Stimulated activated naive CD4-positive, alpha-beta T cell (primary cell): ENCODE results near the gene VSTM4.

Experiments used
- DNase-seq, 6 experiments: peaks; one replicate each; lab custom pipeline; 2025; lab: John Stamatoyannopoulos, UW

Gene VSTM4

DNA sequence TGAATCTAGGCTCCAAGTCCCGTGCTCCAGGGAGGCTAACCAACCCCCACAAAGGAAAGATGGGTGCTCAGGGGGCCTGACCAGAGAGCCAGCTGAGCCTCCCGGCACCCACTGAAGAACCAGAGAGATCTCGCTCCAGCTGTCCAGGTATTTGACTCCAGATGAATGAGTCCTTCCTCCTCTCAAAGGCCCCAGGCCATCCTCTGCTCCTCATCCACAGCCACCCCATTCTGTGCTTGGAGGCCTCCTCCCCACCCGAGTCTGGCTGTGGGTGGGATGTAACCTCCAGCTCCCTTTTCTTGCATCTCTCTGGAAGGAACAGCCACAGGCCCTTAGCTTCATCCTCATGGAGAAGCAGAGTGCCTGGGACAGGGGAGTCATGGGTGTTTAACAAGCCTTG, 44.6 kb downstream of the VSTM4 start:
- no peak for DNase-seq

DNA sequence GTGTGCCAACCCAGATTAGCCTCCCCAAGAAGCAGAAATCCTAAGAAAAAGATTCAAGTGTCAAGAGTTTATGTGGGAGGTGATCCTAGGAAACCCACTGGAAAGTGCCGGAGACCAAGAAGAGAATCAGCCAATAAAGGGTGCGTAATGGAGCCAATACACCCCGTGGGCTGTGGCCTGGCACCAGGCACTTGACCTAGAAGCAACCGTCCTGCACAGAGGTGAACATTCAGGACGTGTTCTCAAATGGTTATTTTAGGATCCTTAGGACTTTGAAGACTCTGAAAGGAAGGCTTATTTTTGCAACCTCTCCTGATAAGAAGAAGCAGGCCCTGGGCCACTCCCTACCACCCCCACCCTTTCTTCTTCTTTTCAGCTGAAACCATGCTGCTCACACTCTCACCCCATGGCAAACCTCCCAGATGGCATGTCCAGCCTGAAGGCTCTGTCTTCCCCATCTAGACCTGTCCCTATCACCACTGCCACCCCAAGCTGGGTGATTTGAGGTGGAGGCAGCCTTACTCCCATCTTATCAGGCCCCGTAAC, 46.6 kb downstream of the VSTM4 start:
- no peak for DNase-seq

DNA sequence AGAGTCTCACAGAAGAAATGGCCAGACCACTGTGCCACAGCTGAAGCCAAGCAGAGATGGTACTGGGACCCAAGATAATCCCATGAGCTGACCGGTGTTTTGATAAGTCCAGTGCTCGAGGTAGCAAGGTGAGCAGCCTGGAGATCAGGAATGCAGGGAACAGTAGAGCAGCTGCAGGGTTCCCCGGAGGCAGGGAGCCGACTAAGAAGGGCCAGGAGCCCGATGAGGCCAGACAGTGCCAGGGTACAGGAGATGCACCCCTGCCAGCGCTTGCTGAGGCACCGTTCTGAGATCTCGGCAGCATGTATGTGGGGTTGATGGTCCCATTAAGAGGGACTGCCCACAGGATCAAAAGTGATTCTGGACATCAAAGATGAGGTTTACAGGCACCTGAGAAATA, 47.1 kb downstream of the VSTM4 start:
- no peak for DNase-seq

GRCh38 chr10:49066944-49067730, 48.2 kb downstream of the VSTM4 start:
- DNase-seq, result no peak

GRCh38 chr10:49062229-49062628, 53.1 kb downstream of the VSTM4 start:
- no peak for DNase-seq

DNA sequence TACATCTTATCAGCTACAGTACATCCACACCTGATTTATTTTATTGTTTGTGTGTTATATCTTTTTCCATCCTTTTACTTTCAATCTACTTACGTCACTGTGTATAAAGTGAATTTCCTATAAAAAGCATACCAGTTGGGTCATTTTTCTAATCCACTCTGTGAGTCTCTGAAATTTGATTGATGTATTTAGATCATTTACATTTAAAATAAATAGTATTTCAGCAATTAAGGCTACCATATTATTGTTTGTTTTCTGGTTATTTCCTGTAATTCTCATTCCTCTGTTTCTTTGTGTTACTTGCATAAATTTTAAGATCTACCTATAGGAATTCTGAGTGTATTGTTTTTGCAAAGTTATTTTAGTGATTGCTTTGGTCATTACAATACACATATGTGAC, 53.7 kb downstream of the VSTM4 start:
- no peak for DNase-seq

- no peak for DNase-seq
These were observed 56.7 kb downstream of the VSTM4 start for GRCh38 chr10:49058463-49059255.

GRCh38 chr10:49057231-49057880, 58.0 kb downstream of the VSTM4 start:
- no peak for DNase-seq

DNA sequence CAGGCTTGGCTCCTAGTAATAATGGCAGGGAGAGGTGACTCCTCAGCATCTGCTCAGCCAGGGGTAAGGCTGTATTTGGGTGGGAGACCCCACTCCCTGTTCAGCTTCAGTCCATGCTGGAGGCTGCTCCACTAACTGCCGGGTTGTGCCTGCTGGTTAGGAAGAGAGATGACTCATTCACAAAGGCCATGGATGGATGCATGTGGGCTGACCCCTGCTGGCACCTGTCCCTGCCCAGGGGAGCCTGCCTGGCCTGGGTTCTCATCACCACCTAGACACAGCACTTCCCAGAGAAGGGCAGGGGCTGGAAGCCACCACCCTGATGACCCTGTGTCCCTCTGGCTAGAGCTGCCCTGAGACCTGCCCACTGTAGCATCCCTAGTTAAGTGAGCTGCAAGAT, 59.0 kb downstream of the VSTM4 start:
- DNase-seq, result no peak

- DNase-seq, result no peak
These were observed 60.0 kb downstream of the VSTM4 start for GRCh38 chr10:49055221-49055849.

- no peak for DNase-seq
These were observed 60.6 kb downstream of the VSTM4 start for GRCh38 chr10:49054753-49055152.

DNA sequence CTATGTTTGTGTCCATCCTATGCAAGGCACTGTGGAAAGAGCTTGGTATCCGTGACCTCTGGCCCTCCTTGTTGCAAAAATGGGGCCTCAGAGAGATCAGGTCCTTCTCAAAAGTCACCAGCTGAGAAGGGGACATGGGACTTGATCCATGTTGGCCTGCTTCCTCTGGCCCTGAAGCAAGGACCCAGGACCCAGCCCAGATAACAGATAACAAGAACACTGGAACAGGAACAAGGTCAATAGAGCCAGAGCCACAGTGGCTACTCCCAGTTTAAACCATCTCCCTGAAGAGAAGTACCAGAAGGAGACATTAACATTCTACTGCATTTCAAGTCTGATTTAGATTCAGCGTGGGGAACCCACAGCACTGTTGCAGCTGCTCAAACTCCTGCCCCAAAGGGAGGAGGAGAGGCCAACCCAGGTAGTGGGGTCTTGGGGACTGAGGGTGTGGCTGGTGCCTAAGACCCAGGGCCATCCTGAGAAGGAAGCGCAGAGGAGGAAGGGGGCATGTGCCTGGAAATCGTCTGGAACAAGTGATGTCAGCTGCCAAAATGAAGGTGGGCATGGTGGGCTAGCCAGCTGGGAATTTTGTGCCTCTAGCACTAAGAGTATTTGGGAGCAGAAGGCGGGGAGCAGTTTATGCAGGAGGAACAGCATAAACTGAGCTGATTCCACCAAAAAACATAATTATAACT, 61.2 kb downstream of the VSTM4 start:
- no peak for DNase-seq

DNA sequence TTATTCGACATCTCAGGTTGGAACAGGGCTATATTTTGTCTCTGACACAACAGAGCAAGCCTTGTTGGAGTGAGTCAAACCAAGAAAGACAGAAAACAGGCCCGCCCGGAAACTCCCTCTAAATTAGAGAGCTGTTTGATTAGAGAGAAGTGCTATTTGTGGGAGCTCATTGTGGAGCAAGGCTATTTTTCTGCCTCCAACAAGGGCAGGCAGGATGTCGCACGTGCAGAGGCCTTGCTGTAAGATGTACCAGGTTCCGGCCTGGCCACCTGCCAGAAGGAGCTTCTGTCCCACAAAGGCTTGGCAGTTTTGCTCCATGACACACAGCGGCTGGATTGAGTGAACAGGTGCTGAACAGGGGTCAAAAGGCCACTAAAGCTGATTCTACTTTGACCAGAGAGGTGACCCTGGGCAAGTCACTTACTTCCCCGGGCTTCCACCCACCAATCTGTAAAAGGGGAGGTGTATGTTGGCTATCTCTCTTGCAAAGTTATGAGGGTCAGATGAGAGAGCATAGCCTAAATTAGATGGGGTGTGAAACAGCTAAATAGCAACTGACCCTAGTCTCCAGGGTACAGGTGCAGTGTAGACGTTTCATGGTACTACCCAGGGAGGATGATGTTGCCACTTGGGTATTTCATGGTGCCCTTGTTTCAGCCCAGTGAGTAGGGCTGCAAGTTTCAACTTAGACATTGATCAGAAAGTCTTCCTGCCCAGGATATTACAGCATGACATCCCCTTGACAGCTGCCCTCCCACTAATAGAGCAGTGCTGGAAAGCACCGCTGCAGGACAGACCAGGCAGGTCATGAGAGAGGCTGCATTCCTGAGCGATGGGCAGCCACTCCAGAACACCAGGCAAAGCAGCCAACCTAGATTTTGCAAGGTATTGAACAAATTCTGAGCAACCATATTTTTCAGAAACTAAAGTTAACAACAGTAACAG, 62.0 kb downstream of the VSTM4 start:
- DNase-seq, result no peak

GRCh38 chr10:49052069-49052468, 63.3 kb downstream of the VSTM4 start:
- no peak for DNase-seq

- DNase-seq, result no peak
These were observed 64.4 kb downstream of the VSTM4 start for GRCh38 chr10:49050906-49051305.

- no peak for DNase-seq
These were observed 65.0 kb downstream of the VSTM4 start for GRCh38 chr10:49050366-49050765.

- DNase-seq, result no peak
These were observed 65.7 kb downstream of the VSTM4 start for GRCh38 chr10:49049660-49050059.

DNA sequence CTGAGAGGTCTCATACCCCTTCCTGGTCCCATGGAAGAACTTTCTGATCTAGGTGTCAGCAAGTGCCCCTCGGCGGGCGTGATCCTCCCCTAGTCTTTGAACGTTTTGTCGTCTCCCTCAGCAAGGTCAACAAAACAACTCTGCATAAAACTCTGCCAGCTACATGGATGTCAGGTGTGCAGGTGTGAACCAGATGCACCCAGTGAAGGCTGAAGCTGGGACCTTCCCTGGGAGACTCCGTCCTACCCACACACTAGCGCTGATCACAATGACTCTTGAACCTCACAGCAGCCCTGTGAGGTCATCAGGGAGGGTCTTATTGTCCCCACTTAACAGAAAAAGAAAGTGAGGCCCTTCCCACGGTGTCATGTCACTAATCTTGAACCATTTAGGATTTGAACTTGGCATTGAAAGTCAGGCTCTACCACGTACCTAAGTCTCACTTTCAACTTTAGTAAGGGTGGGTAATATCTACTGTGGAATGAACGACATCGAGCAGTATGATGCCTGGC, 68.1 kb downstream of the VSTM4 start:
- no peak for DNase-seq

- DNase-seq, result no peak
These were observed 70.8 kb downstream of the VSTM4 start for GRCh38 chr10:49044293-49045193.
